Renal cortical epithelial cell (primary cell): ENCODE results near the gene ARHGAP15. TPM values are rescaled to one million over a fixed set of nuclear protein-coding genes. Genes with fewer than 3 reads are reported as not detected.

Experiments used
- DNase-seq: peaks from one replicate; pipeline ENCODE4 v3.0.0-alpha.2; 2011; ENCODE audit warnings: low read depth
- total RNA-seq: library from RNA; depleted of rRNA; stranded (reverse); fragments of >200 nt; gene quantifications from 2 replicates; pipeline ENCODE4 v1.2.3, GENCODE V29; 2014

The ARHGAP15 gene
- total RNA-seq, 1 donor from 2014 or later: not detected

- DNase-seq: no peak
These were observed 133.2 kb downstream of the ARHGAP15 start for GRCh38 chr2:143262389-143262788.

- no peak for DNase-seq
These were observed 133.9 kb downstream of the ARHGAP15 start for GRCh38 chr2:143263066-143263625.

GRCh38 chr2:143264851-143265250, 135.6 kb downstream of the ARHGAP15 start:
- peak; percentile 62 for DNase-seq

GRCh38 chr2:143279672-143280071, 150.5 kb downstream of the ARHGAP15 start:
- DNase-seq: no peak

GRCh38 chr2:143280097-143280757, 151.0 kb downstream of the ARHGAP15 start:
- no peak for DNase-seq

GRCh38 chr2:143282684-143283083, 153.5 kb downstream of the ARHGAP15 start:
- no peak for DNase-seq

GRCh38 chr2:143284087-143284675, 155.0 kb downstream of the ARHGAP15 start:
- DNase-seq: peak; percentile 38

- no peak for DNase-seq
These were observed 159.8 kb downstream of the ARHGAP15 start for GRCh38 chr2:143289025-143289424.

GRCh38 chr2:143290221-143290620, 161.0 kb downstream of the ARHGAP15 start:
- DNase-seq: no peak

GRCh38 chr2:143294068-143294467, 164.8 kb downstream of the ARHGAP15 start:
- peak; percentile 80 for DNase-seq

- DNase-seq: no peak
These were observed 166.9 kb downstream of the ARHGAP15 start for GRCh38 chr2:143296089-143296488.

GRCh38 chr2:143297182-143297581, 168.0 kb downstream of the ARHGAP15 start:
- no peak for DNase-seq

GRCh38 chr2:143300536-143300935, 171.3 kb downstream of the ARHGAP15 start:
- no peak for DNase-seq

GRCh38 chr2:143311426-143311825, 182.2 kb downstream of the ARHGAP15 start:
- no peak for DNase-seq

- no peak for DNase-seq
These were observed 183.2 kb downstream of the ARHGAP15 start for GRCh38 chr2:143312441-143312840.

GRCh38 chr2:143313861-143314260, 184.6 kb downstream of the ARHGAP15 start:
- no peak for DNase-seq

GRCh38 chr2:143321994-143322393, 192.8 kb downstream of the ARHGAP15 start:
- DNase-seq: no peak

GRCh38 chr2:143329288-143329687, 200.1 kb downstream of the ARHGAP15 start:
- DNase-seq: no peak

GRCh38 chr2:143333168-143333791, 204.1 kb downstream of the ARHGAP15 start:
- DNase-seq: no peak

GRCh38 chr2:143333847-143334246, 204.6 kb downstream of the ARHGAP15 start:
- no peak for DNase-seq

GRCh38 chr2:143334837-143335236, 205.6 kb downstream of the ARHGAP15 start:
- no peak for DNase-seq

GRCh38 chr2:143336719-143337210, 207.5 kb downstream of the ARHGAP15 start:
- no peak for DNase-seq

GRCh38 chr2:143341478-143341877, 212.3 kb downstream of the ARHGAP15 start:
- DNase-seq: no peak
